Activated CD8-positive, alpha-beta memory T cell treated with anti-CD3 and anti-CD28 coated beads for 24 hours (primary cell): Measurements from ENCODE around the gene TRAF3IP1.

Experiments used
- DNase-seq: peaks from one replicate; pipeline ENCODE4 v3.0.0-alpha.2; 2020

TRAF3IP1 gene

GRCh38 chr2:238413368-238413767 lies 93.0 kb downstream of the TRAF3IP1 start:
- no peak for DNase-seq

GRCh38 chr2:238415036-238415764 lies 94.9 kb downstream of the TRAF3IP1 start:
- no peak for DNase-seq

GRCh38 chr2:238415893-238416292 lies 95.6 kb downstream of the TRAF3IP1 start:
- DNase-seq: no peak

- no peak for DNase-seq
Observed at GRCh38 chr2:238418196-238418998, 98.1 kb downstream of the TRAF3IP1 start.

GRCh38 chr2:238418999-238419546 lies 98.8 kb downstream of the TRAF3IP1 start:
- DNase-seq: no peak

GRCh38 chr2:238420442-238420841 lies 100.1 kb downstream of the TRAF3IP1 start:
- no peak for DNase-seq

GRCh38 chr2:238420878-238421694 lies 100.8 kb downstream of the TRAF3IP1 start:
- DNase-seq: no peak

GRCh38 chr2:238421695-238422035 lies 101.3 kb downstream of the TRAF3IP1 start:
- no peak for DNase-seq

- no peak for DNase-seq
Observed at GRCh38 chr2:238422285-238422684, 102.0 kb downstream of the TRAF3IP1 start.

- no peak for DNase-seq
Observed at GRCh38 chr2:238422940-238423339, 102.6 kb downstream of the TRAF3IP1 start.

GRCh38 chr2:238423561-238424312 lies 103.4 kb downstream of the TRAF3IP1 start:
- no peak for DNase-seq

GRCh38 chr2:238424313-238424700 lies 104.0 kb downstream of the TRAF3IP1 start:
- no peak for DNase-seq

- DNase-seq: no peak
Observed at GRCh38 chr2:238425505-238425978, 105.2 kb downstream of the TRAF3IP1 start.

- DNase-seq: no peak
Observed at GRCh38 chr2:238425979-238426567, 105.8 kb downstream of the TRAF3IP1 start.

GRCh38 chr2:238426568-238427434 lies 106.5 kb downstream of the TRAF3IP1 start, which contains the start of gene ASB1:
Gene ASB1 (plus strand): TSS chr2:238426927. CDS start chr2:238427071, 144 bp downstream.
- DNase-seq: peak; percentile 98

- no peak for DNase-seq
Observed at GRCh38 chr2:238427435-238428162, 107.3 kb downstream of the TRAF3IP1 start.

GRCh38 chr2:238428866-238429265 lies 108.5 kb downstream of the TRAF3IP1 start:
- DNase-seq: no peak

- DNase-seq: no peak
Observed at GRCh38 chr2:238430781-238431180, 110.5 kb downstream of the TRAF3IP1 start.

GRCh38 chr2:238431456-238431855 lies 111.1 kb downstream of the TRAF3IP1 start:
- DNase-seq: no peak
